ENCODE measurements around the gene FBXO24.

The FBXO24 gene

GRCh38 chr7:100566018-100566531 is 20.1 kb upstream of the FBXO24 start (continued):
- no peak for TF ChIP-seq PATZ1 (tag by site-specific recombination; IDR thresholded peaks at IDR 0.05)
- TF ChIP-seq REPIN1 (tag by site-specific recombination; IDR thresholded peaks at IDR 0.05; ENCODE audit: low read depth), result no peak
- no peak for TF ChIP-seq ATF2 (tag by site-specific recombination; IDR thresholded peaks at IDR 0.05; ENCODE audit: low read depth)

- H3K4me1 ChIP-seq (ENCODE audit: control insufficient read depth, insufficient read depth, low read length), result peaks cover 2% of the 10 kb centered on the region; the same call in 1 of the 2 replicates
- peak; percentile 93 for TF ChIP-seq ZNF341 (tag by site-specific recombination; IDR thresholded peaks at IDR 0.05; ENCODE audit: low read depth)
- TF ChIP-seq ZNF416 (tag by site-specific recombination; IDR thresholded peaks at IDR 0.05), result no peak
- TF ChIP-seq ZBTB26 (tag by site-specific recombination; optimal IDR thresholded peaks at IDR 0.05), result peak; percentile 2
- TF ChIP-seq PRDM10 (tag by site-specific recombination; IDR thresholded peaks at IDR 0.05), result peak; percentile 54
- peaks cover 0 to 7% of the 10 kb centered on the region in 2 experiments; a peak in 1 of 3 replicates for H3K36me3 ChIP-seq (ENCODE audit: control insufficient read depth in 2 of 2, insufficient read depth in 1 of 2, low read length in 2 of 2)
- CTCF ChIA-PET, result interaction anchor here (0.6 to 3.2 kb wide), 7 partner anchors 8 to 158 kb away, joined by 3 to 14 read pairs (median 5); no protein-coding TSS in a partner anchor
- no peaks in the 10 kb centered on the region for H3K9me3 ChIP-seq (ENCODE audit: control insufficient read depth, insufficient read depth, low read depth, low read length)
- POLR2A ChIA-PET, result interaction anchor here (4.4 kb wide), 1 partner anchor 19 kb away, joined by 26 read pairs; the partner anchor contains the start of genes FBXO24 and LRCH4
- no peak overlapping the region for H3K27ac ChIP-seq (ENCODE audit: extremely low read depth, low read depth, low read length)
- no peak overlapping the region for H3K4me3 ChIP-seq (ENCODE audit: low read depth, low read length)
Observed at GRCh38 chr7:100567031-100567730, 18.9 kb upstream of the FBXO24 start.

- no peak for TF ChIP-seq ZNF843 (tag by site-specific recombination; IDR thresholded peaks at IDR 0.05)
- peak; percentile 45; the same call in 1 of the 2 replicates for TF ChIP-seq ZNF341 (tag by site-specific recombination; IDR thresholded peaks at IDR 0.05; ENCODE audit: low read depth)
- ChIA-PET POLR2A (interaction anchor here (1.0 to 4.4 kb wide), 2 partner anchors 18 kb away, joined by 6 to 26 read pairs; partner anchors contain the start of genes FBXO24 and LRCH4), CTCF (interaction anchor here (0.6 to 3.2 kb wide), 5 partner anchors 8 to 158 kb away, joined by 5 to 14 read pairs (median 5); no protein-coding TSS in a partner anchor)
- Histone ChIP-seq H3K9me3 (ENCODE audit: control insufficient read depth, insufficient read depth, low read depth, low read length) (no peaks in the 10 kb centered on the region), H3K27ac (ENCODE audit: extremely low read depth, low read depth, low read length) (no peak overlapping the region), H3K4me3 (ENCODE audit: low read depth, low read length) (no peak overlapping the region), H3K4me1 (ENCODE audit: control insufficient read depth, insufficient read depth, low read length) (peaks cover 2% of the 10 kb centered on the region; the same call in 1 of the 2 replicates), H3K36me3 (ENCODE audit: control insufficient read depth in 2 of 2, insufficient read depth in 1 of 2, low read length in 2 of 2) (peaks cover 0 to 4% of the 10 kb centered on the region in 2 experiments; a peak in 1 of 3 replicates)
Observed at GRCh38 chr7:100567751-100568175, 18.4 kb upstream of the FBXO24 start.
